HG03460 (cell line): ENCODE measurements around the gene LOC128125822.
"Not testable (repeated sequence)": the region's sequence is repeated elsewhere in the genome, so short reads cannot be mapped to it uniquely, and the experiment has no call there.

Experiments
- ATAC-seq: cut with Tn5 transposase; IDR thresholded peaks from one replicate; pipeline ENCODE4 v1.9.1; 2021; ENCODE audit not compliant: unreplicated experiment

Gene LOC128125822

GRCh38 chr6:63581355-63582013 lies 9.2 kb downstream of the LOC128125822 start:
- no peak for ATAC-seq

- ATAC-seq, result no peak
These were observed 10.4 kb downstream of the LOC128125822 start for GRCh38 chr6:63582579-63583231.

GRCh38 chr6:63584125-63584514 lies 11.8 kb downstream of the LOC128125822 start:
- no peak for ATAC-seq

GRCh38 chr6:63584566-63584965 lies 12.3 kb downstream of the LOC128125822 start:
- no peak for ATAC-seq

- not testable (repeated sequence) for ATAC-seq
These were observed 13.4 kb downstream of the LOC128125822 start for GRCh38 chr6:63585652-63586051.

- no peak for ATAC-seq
These were observed 17.7 kb downstream of the LOC128125822 start for GRCh38 chr6:63589952-63590411.

- ATAC-seq, result no peak
These were observed 20.6 kb downstream of the LOC128125822 start for GRCh38 chr6:63592886-63593285.

- ATAC-seq, result no peak
These were observed 25.1 kb downstream of the LOC128125822 start for GRCh38 chr6:63597141-63598048.

- peak; percentile 99 for ATAC-seq
These were observed 26.1 kb downstream of the LOC128125822 start for GRCh38 chr6:63598049-63599036.

GRCh38 chr6:63599243-63599642 lies 27.0 kb downstream of the LOC128125822 start:
- no peak for ATAC-seq

- ATAC-seq, result no peak
These were observed 27.9 kb downstream of the LOC128125822 start for GRCh38 chr6:63600136-63600535.

- no peak for ATAC-seq
These were observed 37.0 kb downstream of the LOC128125822 start for GRCh38 chr6:63609231-63609630.

- no peak for ATAC-seq
These were observed 38.7 kb downstream of the LOC128125822 start for GRCh38 chr6:63610944-63611343.

- no peak for ATAC-seq
These were observed 39.3 kb downstream of the LOC128125822 start for GRCh38 chr6:63611560-63611959.

- ATAC-seq, result no peak
These were observed 43.3 kb downstream of the LOC128125822 start for GRCh38 chr6:63615590-63615989.
